Endothelial cell (in vitro differentiated cells): ENCODE measurements around the gene CELSR3. TPM values are rescaled to one million over a fixed set of nuclear protein-coding genes. Genes with fewer than 3 reads are reported as not detected.

Experiments
- DNase-seq: peaks from one replicate; pipeline ENCODE4 v3.0.0; 2021; ENCODE audit warnings: low spot score
- H3K27ac Mint-ChIP-seq: one replicate; pipeline ENCODE4 v1.8.0; 2021; ENCODE audit warnings: mixed read lengths, inconsistent platforms; ENCODE audit not compliant: unreplicated experiment
- H3K27me3 Mint-ChIP-seq: one replicate; pipeline ENCODE4 v1.8.0; 2021; ENCODE audit warnings: mild to moderate bottlenecking, moderate library complexity, mixed read lengths, inconsistent platforms; ENCODE audit not compliant: unreplicated experiment
- H3K36me3 Mint-ChIP-seq: one replicate; pipeline ENCODE4 v1.8.0; 2021; ENCODE audit warnings: mild to moderate bottlenecking, low read depth, mixed read lengths, inconsistent platforms; ENCODE audit not compliant: unreplicated experiment
- H3K4me1 Mint-ChIP-seq: one replicate; pipeline ENCODE4 v1.8.0; 2021; ENCODE audit warnings: mild to moderate bottlenecking, mixed read lengths, inconsistent platforms; ENCODE audit not compliant: unreplicated experiment
- H3K4me3 Mint-ChIP-seq: one replicate; pipeline ENCODE4 v1.8.0; 2021; ENCODE audit warnings: mild to moderate bottlenecking, mixed read lengths, inconsistent platforms; ENCODE audit not compliant: unreplicated experiment
- H3K9me3 Mint-ChIP-seq: one replicate; pipeline ENCODE4 v1.8.0; 2021; ENCODE audit warnings: mixed read lengths, inconsistent platforms; ENCODE audit not compliant: unreplicated experiment
- total RNA-seq: library from RNA; stranded (reverse); fragmentation: NEBNext Ultra II Directional; extraction: Animal tissue kit (Norgen Biotek cat#: 25700); gene quantifications from one replicate; pipeline ENCODE4 v1.2.1, GENCODE V29; 2021; ENCODE audit not compliant: unreplicated experiment
- TF ChIP-seq, protein P1 (sequence below): fragments of 200-600 bp; sonication (generic); IDR thresholded peaks from one replicate; pipeline ENCODE4 v1.5.0; 2021; ENCODE audit warnings: antibody characterized with exemption; ENCODE audit not compliant: unreplicated experiment

CELSR3 gene
- total RNA-seq, 1 donor from 2014 or later: 7.6 TPM

- DNase-seq: no peak
- H3K27me3 Mint-ChIP-seq: peaks cover 18% of the 10 kb centered on the region
- TF ChIP-seq, protein P1, sequence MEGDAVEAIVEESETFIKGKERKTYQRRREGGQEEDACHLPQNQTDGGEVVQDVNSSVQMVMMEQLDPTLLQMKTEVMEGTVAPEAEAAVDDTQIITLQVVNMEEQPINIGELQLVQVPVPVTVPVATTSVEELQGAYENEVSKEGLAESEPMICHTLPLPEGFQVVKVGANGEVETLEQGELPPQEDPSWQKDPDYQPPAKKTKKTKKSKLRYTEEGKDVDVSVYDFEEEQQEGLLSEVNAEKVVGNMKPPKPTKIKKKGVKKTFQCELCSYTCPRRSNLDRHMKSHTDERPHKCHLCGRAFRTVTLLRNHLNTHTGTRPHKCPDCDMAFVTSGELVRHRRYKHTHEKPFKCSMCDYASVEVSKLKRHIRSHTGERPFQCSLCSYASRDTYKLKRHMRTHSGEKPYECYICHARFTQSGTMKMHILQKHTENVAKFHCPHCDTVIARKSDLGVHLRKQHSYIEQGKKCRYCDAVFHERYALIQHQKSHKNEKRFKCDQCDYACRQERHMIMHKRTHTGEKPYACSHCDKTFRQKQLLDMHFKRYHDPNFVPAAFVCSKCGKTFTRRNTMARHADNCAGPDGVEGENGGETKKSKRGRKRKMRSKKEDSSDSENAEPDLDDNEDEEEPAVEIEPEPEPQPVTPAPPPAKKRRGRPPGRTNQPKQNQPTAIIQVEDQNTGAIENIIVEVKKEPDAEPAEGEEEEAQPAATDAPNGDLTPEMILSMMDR: no peak
These were observed 67.1 kb downstream of the CELSR3 start for GRCh38 chr3:48595526-48596121.

DNA sequence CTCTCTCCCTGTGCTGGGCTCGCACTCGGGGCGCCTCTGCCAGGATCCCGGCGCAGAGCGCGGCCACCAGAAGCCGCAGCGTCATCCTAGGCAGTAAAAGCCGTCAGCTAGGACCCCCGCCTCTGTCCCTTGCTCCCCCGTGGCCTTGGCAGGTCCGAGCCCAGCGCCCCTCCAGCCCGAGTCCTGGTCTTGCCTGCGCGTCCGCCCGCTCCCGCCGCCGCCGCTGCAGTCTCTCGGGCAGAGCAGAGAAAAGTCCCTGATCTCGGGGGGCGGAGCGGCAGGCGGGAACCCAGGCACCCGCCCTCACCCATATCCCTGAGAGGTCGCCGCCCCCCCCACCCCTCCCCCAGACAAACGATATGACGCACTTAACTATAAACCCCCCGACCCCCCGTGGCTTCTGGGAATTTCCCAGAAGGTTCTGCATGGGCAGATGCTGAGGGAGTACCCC lies 67.6 kb downstream of the CELSR3 start, which contains the start of gene COL7A1:
COL7A1 (minus strand) TSS at position 255 of the 451 bp plus-strand sequence; CDS start at position 85, 170 bp downstream.
- DNase-seq: no peak
- H3K9me3 Mint-ChIP-seq: no peaks in the 10 kb centered on the region
- no peak within 1 kb of the TSS for H3K27ac Mint-ChIP-seq
- no peak within 1 kb of the TSS for H3K4me3 Mint-ChIP-seq
- H3K4me1 Mint-ChIP-seq: no peaks in the 10 kb centered on the region
- H3K36me3 Mint-ChIP-seq: peaks cover 8% of the 10 kb centered on the region
- TF ChIP-seq, protein P1: no peak
- peaks cover 19% of the 10 kb centered on the region for H3K27me3 Mint-ChIP-seq

More at GRCh38 chr3:48595526-48596121, 67.1 kb downstream of the CELSR3 start:
- Mint-ChIP-seq H3K4me3 (no peak overlapping the region), H3K4me1 (no peaks in the 10 kb centered on the region), H3K36me3 (peaks cover 8% of the 10 kb centered on the region), H3K9me3 (no peaks in the 10 kb centered on the region), H3K27ac (no peak overlapping the region)

DNA sequence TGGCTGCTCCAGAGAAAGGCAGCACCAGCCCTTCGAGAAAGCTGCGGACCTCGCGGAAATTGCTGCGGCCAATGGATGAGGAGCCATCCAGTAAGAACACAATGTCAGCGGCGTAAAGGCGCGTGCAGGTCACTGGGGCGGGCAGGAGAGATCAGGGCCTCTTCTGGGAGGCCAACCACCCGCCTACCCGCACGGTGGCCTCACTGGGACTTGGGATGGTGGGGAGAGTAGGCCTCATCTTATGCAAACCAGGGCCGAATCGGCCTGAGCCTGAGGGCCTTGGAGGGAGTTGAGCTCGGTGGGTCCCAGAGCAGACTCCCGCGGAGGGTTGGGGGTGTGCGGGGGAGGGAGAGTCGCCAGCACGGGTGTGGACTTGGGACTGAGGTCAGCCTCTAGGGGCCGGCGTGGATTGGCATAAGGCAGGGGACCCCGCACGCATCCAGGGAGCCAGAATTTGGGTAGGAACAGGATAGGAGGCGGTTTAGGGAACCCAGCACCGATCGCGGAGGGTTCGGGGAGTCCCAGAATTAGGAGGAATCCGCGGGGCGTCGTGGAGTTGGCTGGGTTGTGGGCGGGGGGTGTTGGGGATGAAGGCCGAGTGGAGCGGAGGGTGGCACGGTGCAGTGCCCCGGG lies 68.2 kb downstream of the CELSR3 start:
- H3K36me3 Mint-ChIP-seq: peaks cover 11% of the 10 kb centered on the region
- no peak overlapping the region for H3K4me3 Mint-ChIP-seq
- peaks cover 3% of the 10 kb centered on the region for H3K4me1 Mint-ChIP-seq
- TF ChIP-seq, protein P1: no peak
- DNase-seq: no peak
- no peaks in the 10 kb centered on the region for H3K9me3 Mint-ChIP-seq
- no peak overlapping the region for H3K27ac Mint-ChIP-seq
- peaks cover 22% of the 10 kb centered on the region for H3K27me3 Mint-ChIP-seq

- H3K27ac Mint-ChIP-seq: no peak overlapping the region
- H3K4me1 Mint-ChIP-seq: peaks cover 3% of the 10 kb centered on the region
- H3K9me3 Mint-ChIP-seq: no peaks in the 10 kb centered on the region
- DNase-seq: no peak
- TF ChIP-seq, protein P1: no peak
- peaks cover 23% of the 10 kb centered on the region for H3K27me3 Mint-ChIP-seq
- H3K4me3 Mint-ChIP-seq: no peak overlapping the region
- H3K36me3 Mint-ChIP-seq: peaks cover 11% of the 10 kb centered on the region
These were observed 69.3 kb downstream of the CELSR3 start for GRCh38 chr3:48593337-48593736.

DNA sequence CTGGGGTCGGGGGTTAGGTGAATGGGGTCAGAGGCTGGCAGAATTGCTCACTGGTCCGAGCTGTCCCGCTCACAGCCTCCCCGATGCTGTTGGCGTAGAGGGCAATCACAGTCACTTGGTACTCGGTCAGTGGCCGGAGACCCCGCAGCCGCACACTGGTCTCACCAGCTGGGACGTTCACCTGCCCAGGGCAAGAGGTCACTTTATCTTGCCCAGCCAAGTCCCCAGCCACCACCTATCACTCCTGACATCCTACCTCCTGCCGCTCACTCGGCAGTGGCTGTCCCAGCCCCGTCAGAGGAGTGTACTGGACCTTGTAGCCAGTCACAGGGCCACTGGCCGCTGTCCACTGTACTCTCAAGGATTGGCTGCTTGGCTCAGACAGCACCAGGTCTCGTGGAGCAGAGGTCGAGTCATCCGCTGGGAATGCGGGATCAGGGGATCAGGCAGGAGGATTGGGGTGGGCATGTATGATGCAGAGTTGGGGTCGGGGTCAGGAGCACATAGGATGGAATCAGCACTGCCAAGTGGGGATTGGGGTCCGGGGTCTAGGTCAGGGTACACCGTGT lies 70.1 kb downstream of the CELSR3 start:
- DNase-seq: no peak
- Mint-ChIP-seq H3K27me3 (peaks cover 23% of the 10 kb centered on the region), H3K4me3 (no peak overlapping the region), H3K4me1 (peaks cover 3% of the 10 kb centered on the region), H3K27ac (no peak overlapping the region), H3K9me3 (no peaks in the 10 kb centered on the region), H3K36me3 (peaks cover 11% of the 10 kb centered on the region)
- TF ChIP-seq, protein P1: no peak
